ENCODE results near the gene FLCN. TPM values are rescaled to one million over a fixed set of nuclear protein-coding genes. Genes with fewer than 3 reads are reported as not detected.

The FLCN gene
- total RNA-seq, 1 donor from 2014 or later: 40.7 TPM

DNA sequence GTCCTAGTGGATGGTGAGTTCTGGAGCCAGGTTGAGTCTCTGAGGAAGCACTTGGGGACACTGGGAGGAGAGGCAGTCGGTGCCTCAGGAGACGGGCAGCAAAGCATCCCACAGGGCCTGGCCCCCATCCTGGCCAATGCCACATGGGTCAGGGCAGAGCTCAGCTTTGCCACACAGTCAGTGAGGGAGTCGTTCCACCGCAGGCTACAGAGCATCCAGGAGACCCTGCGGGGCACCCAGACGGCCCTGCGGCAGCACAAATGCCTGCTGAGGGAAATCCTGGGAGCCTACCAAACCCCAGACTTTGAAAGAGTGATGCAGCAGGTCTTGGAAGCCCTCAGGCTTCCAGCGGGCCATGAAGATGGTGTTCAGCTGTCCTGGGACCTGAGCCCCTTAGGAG, 70.5 kb downstream of the FLCN start:
- DNase-seq (ENCODE audit: low read depth): no peak

GRCh38 chr17:17165666-17166308, 71.2 kb downstream of the FLCN start:
- DNase-seq (ENCODE audit: low read depth): no peak

DNA sequence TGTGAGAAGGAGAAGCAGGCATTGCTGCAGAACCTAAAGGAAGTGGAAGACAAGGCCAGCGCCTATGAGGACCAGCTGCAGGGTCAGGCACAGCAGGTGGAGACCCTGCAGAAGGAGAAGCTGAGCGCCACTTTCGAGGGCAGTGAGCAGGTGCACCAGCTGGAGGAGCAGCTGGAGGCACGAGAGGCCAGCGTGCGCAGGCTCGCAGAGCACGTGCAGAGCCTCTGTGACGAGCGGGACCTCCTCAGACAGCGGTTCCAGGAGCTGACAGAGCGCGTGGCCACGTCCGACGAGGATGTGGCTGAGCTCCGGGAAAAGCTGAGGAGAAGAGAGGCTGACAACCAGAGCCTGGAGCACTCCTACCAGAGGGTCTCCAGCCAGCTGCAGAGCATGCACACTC, 72.3 kb downstream of the FLCN start:
- no peak for DNase-seq (ENCODE audit: low read depth)

- no peak for DNase-seq (ENCODE audit: low read depth)
Observed at GRCh38 chr17:17164156-17164555, 72.8 kb downstream of the FLCN start.

Other genes with a start within 250 kb of the FLCN start
- 66.7 and 103 TPM in 2 replicates for gene MPRIP, start 194.7 kb downstream of the FLCN start, total RNA-seq
- gene PLD6, start 30.8 kb downstream of the FLCN start, total RNA-seq: 1.9 and 3.5 TPM in 2 replicates
- gene COPS3, start 44.1 kb upstream of the FLCN start, total RNA-seq: 63.6 and 105 TPM in 2 replicates
- 0.94 TPM in 1 of 2 replicates, not detected in the other for gene NT5M, start 66.2 kb upstream of the FLCN start, total RNA-seq
- gene MED9, start 239.8 kb upstream of the FLCN start, total RNA-seq: 10.6 and 22.5 TPM in 2 replicates

Data from renal cortical epithelial cell (primary cell).